ENCODE results near the gene C1RL.
"Not testable (repeated sequence)": the region's sequence is repeated elsewhere in the genome, so short reads cannot be mapped to it uniquely, and the experiment has no call there.

C1RL gene

GRCh38 chr12:7064516-7064915 lies 44.5 kb downstream of the C1RL start:
- DNase-seq (ENCODE audit: low read depth, low spot score), result no peak

- no peak for DNase-seq (ENCODE audit: low read depth, low spot score)
Measured at GRCh38 chr12:7061596-7061995, 47.4 kb downstream of the C1RL start.

- no peak for DNase-seq (ENCODE audit: low read depth, low spot score)
Measured at GRCh38 chr12:7061138-7061537, 47.9 kb downstream of the C1RL start.

GRCh38 chr12:7060353-7060954 lies 48.6 kb downstream of the C1RL start, which contains the start of gene C1S:
C1S (plus strand) TSS chr12:7060718; CDS start chr12:7061913, 1,195 bp downstream.
- DNase-seq (ENCODE audit: low read depth, low spot score), result no peak

- DNase-seq (ENCODE audit: low read depth, low spot score), result no peak
Measured at GRCh38 chr12:7059780-7060179, 49.2 kb downstream of the C1RL start.

GRCh38 chr12:7058850-7059395 lies 50.1 kb downstream of the C1RL start:
- DNase-seq (ENCODE audit: low read depth, low spot score), result no peak

GRCh38 chr12:7058163-7058845 lies 50.7 kb downstream of the C1RL start:
- no peak for DNase-seq (ENCODE audit: low read depth, low spot score)

- DNase-seq (ENCODE audit: low read depth, low spot score), result not testable (repeated sequence)
Measured at GRCh38 chr12:7055736-7056135, 53.3 kb downstream of the C1RL start.

GRCh38 chr12:7054925-7055324 lies 54.1 kb downstream of the C1RL start:
- DNase-seq (ENCODE audit: low read depth, low spot score), result no peak

- DNase-seq (ENCODE audit: low read depth, low spot score), result not testable (repeated sequence)
Measured at GRCh38 chr12:7049973-7050372, 59.0 kb downstream of the C1RL start.

GRCh38 chr12:7049445-7049951 lies 59.5 kb downstream of the C1RL start:
- DNase-seq (ENCODE audit: low read depth, low spot score), result not testable (repeated sequence)

GRCh38 chr12:7047306-7047705 lies 61.7 kb downstream of the C1RL start:
- no peak for DNase-seq (ENCODE audit: low read depth, low spot score)

GRCh38 chr12:7046383-7047105 lies 62.5 kb downstream of the C1RL start:
- DNase-seq (ENCODE audit: low read depth, low spot score), result no peak

GRCh38 chr12:7045913-7046312 lies 63.1 kb downstream of the C1RL start:
- DNase-seq (ENCODE audit: low read depth, low spot score), result no peak

Data from activated CD4-positive, CD25-positive, alpha-beta regulatory T cell treated with anti-CD3 and anti-CD28 coated beads, Interleukin-2, amount 50 U/mL, for 16 hours (primary cell).